GM10847 (cell line): Measurements from ENCODE around the gene TLR2.

Experiments
- POLR2A ChIP-seq: IDR thresholded peaks from 2 replicates; pipeline ENCODE4 v1.6.1; 2011; ENCODE audit not compliant: insufficient read length; ENCODE audit errors: extremely low read depth

Gene TLR2

GRCh38 chr4:153745651-153746050 lies 61.6 kb downstream of the TLR2 start:
- TF ChIP-seq POLR2A = no peak

- TF ChIP-seq POLR2A = no peak
Observed at GRCh38 chr4:153747406-153747955, 63.4 kb downstream of the TLR2 start.

GRCh38 chr4:153748378-153748777 lies 64.3 kb downstream of the TLR2 start:
- no peak for TF ChIP-seq POLR2A

- no peak for TF ChIP-seq POLR2A
Observed at GRCh38 chr4:153750197-153750817, 66.2 kb downstream of the TLR2 start.

- TF ChIP-seq POLR2A = no peak
Observed at GRCh38 chr4:153755186-153755585, 71.1 kb downstream of the TLR2 start.
